Endothelial cell of umbilical vein (primary cell): ENCODE measurements around the gene BDKRB2. TPM values are rescaled to one million over a fixed set of nuclear protein-coding genes. Genes with fewer than 3 reads are reported as not detected.

ENCODE experiments used
- BruUV-seq: library from RNA; stranded (reverse); fragments of 400-500 nt; replicated peaks from 2 replicates; lab custom pipeline; 2021; lab: Mats Ljungman, UMichigan
- CTCF ChIA-PET: fragments of 300-600, 350-600 bp; sonication (Branson Sonifier 250); formaldehyde crosslinking; loops from one replicate; lab custom pipeline; 2021; ENCODE audit warnings: antibody characterized with exemption, inconsistent platforms; lab: Charles Lee
- POLR2A ChIA-PET: fragments of 300-600, 350-600 bp; sonication (Branson Sonifier 250); formaldehyde crosslinking; loops from one replicate; lab custom pipeline; 2021; ENCODE audit warnings: antibody characterized with exemption, inconsistent platforms; lab: Charles Lee
- DNase-seq: peaks from one replicate; pipeline ENCODE4 v3.0.0-alpha.2; 2011; ENCODE audit warnings: low read depth, low spot score
- FAIRE-seq: peaks from 2 replicates; lab custom pipeline; 2011; peaks lifted over from hg19 to GRCh38; lab: Jason Lieb, UNC
- H2AFZ ChIP-seq: 2 replicates; pipeline ENCODE4 v1.6.0; 2012; ENCODE audit warnings: low read depth, low read length, control low read depth, inconsistent platforms
- H3K27ac ChIP-seq: 2 replicates; pipeline ENCODE4 v1.5.1; 2011; ENCODE audit warnings: low read depth, mild to moderate bottlenecking, control low read depth, low read length, moderate library complexity; ENCODE audit not compliant: insufficient read depth
- H3K27me3 ChIP-seq, 2 experiments: 2 replicates each; pipeline versions ENCODE4 v1.6.0 to v1.6.1; 2011; ENCODE audit warnings: low read length in 2 of 2, mixed read lengths in 1 of 2; ENCODE audit not compliant: control insufficient read depth in 2 of 2, insufficient read depth in 2 of 2
- H3K36me3 ChIP-seq, 2 experiments: 2 replicates in 1 of 2; 3 replicates in 1 of 2; pipeline ENCODE4 v1.5.1; 2011; ENCODE audit warnings: low read length in 2 of 2, mild to moderate bottlenecking in 1 of 2, moderate library complexity in 1 of 2; ENCODE audit not compliant: control insufficient read depth in 2 of 2, insufficient read depth in 2 of 2; ENCODE audit errors: extremely low read depth in 1 of 2
- H3K4me1 ChIP-seq: 3 replicates; pipeline ENCODE4 v1.5.1; 2011; ENCODE audit warnings: mild to moderate bottlenecking, low read length; ENCODE audit not compliant: control insufficient read depth, insufficient read depth; ENCODE audit errors: extremely low read depth
- H3K4me2 ChIP-seq: 2 replicates; pipeline ENCODE4 v1.6.1; 2011; ENCODE audit warnings: low read length, control low read depth, mixed read lengths; ENCODE audit not compliant: insufficient read depth
- H3K4me3 ChIP-seq, 3 experiments: fragments of 200-600 bp in 1 of 3; sonication (generic), shearing (Covaris generic) in 1 of 3; replicated peaks in 1 of 3; 2 replicates each; pipeline ENCODE4 v1.5.1; 2011 to 2016; ENCODE audit warnings: control low read depth in 3 of 3, low read length in 3 of 3, mild to moderate bottlenecking in 2 of 3, inconsistent platforms in 1 of 3, low read depth in 1 of 3, moderate library complexity in 1 of 3; ENCODE audit not compliant: insufficient read depth in 1 of 3
- H3K79me2 ChIP-seq: 2 replicates; pipeline ENCODE4 v1.6.0; 2012; ENCODE audit warnings: low read length, inconsistent platforms; ENCODE audit not compliant: control insufficient read depth, insufficient read depth
- H3K9ac ChIP-seq: replicated peaks from 2 replicates; pipeline ENCODE3; 2011; ENCODE audit warnings: low read length, control low read depth; ENCODE audit not compliant: insufficient read depth; ENCODE audit errors: extremely low read depth
- H3K9me1 ChIP-seq: replicated peaks from 3 replicates; pipeline ENCODE4 v1.6.0; 2011; ENCODE audit warnings: mild to moderate bottlenecking, low read length; ENCODE audit not compliant: control insufficient read depth, insufficient read depth; ENCODE audit errors: extremely low read depth
- H3K9me3 ChIP-seq: replicated peaks from 2 replicates; pipeline ENCODE4 v1.5.1; 2012; ENCODE audit warnings: low read length, inconsistent platforms; ENCODE audit not compliant: control insufficient read depth, insufficient read depth
- H4K20me1 ChIP-seq: replicated peaks from 2 replicates; pipeline ENCODE3; 2011; ENCODE audit warnings: mild to moderate bottlenecking, low read length; ENCODE audit not compliant: control insufficient read depth, insufficient read depth; ENCODE audit errors: extremely low read depth
- CTCF ChIP-seq, 2 donors: IDR thresholded peaks; 1 replicate in 1 of 2; 2 replicates in 1 of 2; pipeline ENCODE4 v1.5.1; 2011; ENCODE audit warnings: low read length in 2 of 2, mild to moderate bottlenecking in 2 of 2, moderate library complexity in 2 of 2, control low read depth in 1 of 2, inconsistent platforms in 1 of 2, low read depth in 1 of 2; ENCODE audit not compliant: insufficient read depth in 1 of 2; ENCODE audit errors: extremely low read depth in 1 of 2
- EZH2 ChIP-seq: IDR thresholded peaks from 2 replicates; pipeline ENCODE4 v1.6.1; 2012; ENCODE audit warnings: borderline replicate concordance, low read depth, mild to moderate bottlenecking, moderate library complexity, low read length, inconsistent platforms; ENCODE audit not compliant: severe bottlenecking
- FOS ChIP-seq: IDR thresholded peaks from 2 replicates; pipeline ENCODE4 v1.6.1; 2011; ENCODE audit warnings: mild to moderate bottlenecking, low read length, moderate library complexity, borderline replicate concordance; ENCODE audit not compliant: insufficient read depth
- GATA2 ChIP-seq: IDR thresholded peaks from 2 replicates; pipeline ENCODE4 v1.7.0; 2011; ENCODE audit warnings: low read depth, mild to moderate bottlenecking, moderate library complexity, mixed read lengths, low read length; ENCODE audit not compliant: insufficient read length, insufficient read depth
- JUN ChIP-seq: IDR thresholded peaks from 2 replicates; pipeline ENCODE4 v1.6.1; 2011; ENCODE audit warnings: borderline replicate concordance, low read depth; ENCODE audit not compliant: insufficient read length, insufficient read depth
- MAX ChIP-seq: IDR thresholded peaks from 2 replicates; pipeline ENCODE4 v1.6.1; 2011; ENCODE audit not compliant: insufficient read depth, insufficient read length
- MYC ChIP-seq: IDR thresholded peaks from one replicate; pipeline ENCODE4 v1.6.1; 2011; ENCODE audit warnings: mild to moderate bottlenecking, low read depth, low read length
- POLR2A ChIP-seq: IDR thresholded peaks from 2 replicates; pipeline ENCODE4 v1.6.1; 2012; ENCODE audit warnings: low read depth, mild to moderate bottlenecking, control low read depth, low read length
- POLR2AphosphoS5 ChIP-seq: IDR thresholded peaks from 2 replicates; pipeline ENCODE4 v1.6.1; 2012; ENCODE audit warnings: low read depth, mild to moderate bottlenecking, control low read depth, low read length, moderate library complexity; ENCODE audit not compliant: insufficient read depth
- dilution Hi-C: fragments of 300-500 bp; cut with MboI; formaldehyde crosslinking; loops from one replicate; pipeline ENCODE4 v1.15.0; 2019; ENCODE audit warnings: low sequenced_read_pairs; ENCODE audit not compliant: extremely low pct_ligation_motif_present
- intact Hi-C: fragments of 100-400 bp; cut with micrococcal nuclease; formaldehyde crosslinking; loops from one replicate; pipeline ENCODE4 v1.10.0; 2022
- polyA plus RNA-seq, 4 experiments: library from polyadenylated mRNA; depleted of rRNA in 3 of 4; stranded (reverse) in 3 of 4; unstranded in 1 of 4; fragments of >200 nt; gene quantifications; 2 replicates each; pipeline versions ENCODE4 v1.2.1 to v1.2.3, GENCODE V29; 2011 to 2012; ENCODE audit warnings: missing spikeins in 1 of 4
- total RNA-seq: library from RNA; stranded (reverse); gene quantifications from 2 replicates; pipeline ENCODE4 v1.2.3, GENCODE V29; 2021

Gene BDKRB2
- total and polyA plus RNA-seq, 2 donors (not counting 3 experiments of a cell fraction or from before 2014, with no cell fraction given), result 0.22 to 0.77 TPM

GRCh38 chr14:96216627-96217026 lies 12.0 kb downstream of the BDKRB2 start:
- intact Hi-C loops, result no loop called here
- Histone ChIP-seq H3K9me3 (no peaks in the 10 kb centered on the region), H3K27ac (no peak overlapping the region), H3K4me3 (no peak overlapping the region), H3K79me2 (no peaks in the 10 kb centered on the region), H3K9ac (no peak overlapping the region), H3K4me1 (no peaks in the 10 kb centered on the region), H3K4me2 (no peak overlapping the region), H4K20me1 (no peaks in the 10 kb centered on the region), H3K36me3 (no peaks in the 10 kb centered on the region), H3K27me3 (no peaks in the 10 kb centered on the region), H2AFZ (no peak overlapping the region), H3K9me1 (no peaks in the 10 kb centered on the region)
- dilution Hi-C loops, result no loop called here
- no TSS peak for BruUV-seq
- ChIA-PET CTCF (no interaction called here), POLR2A (no interaction called here)
- DNase-seq (no peak), FAIRE-seq (no peak)
- TF ChIP-seq FOS, result no peak
- no peak for TF ChIP-seq POLR2A
- TF ChIP-seq CTCF (IDR thresholded peaks at IDR 0.05; ENCODE audit: extremely low read depth in 1 of 2, insufficient read depth in 1 of 2, low read depth in 1 of 2, low read length in 2 of 2), result no peak
- no peak for TF ChIP-seq POLR2AphosphoS5
- no peak for TF ChIP-seq GATA2
- TF ChIP-seq MYC, result no peak
- no peak for TF ChIP-seq MAX
- TF ChIP-seq JUN, result no peak
- no peak for TF ChIP-seq EZH2
